HG03045 (cell line): ENCODE results near the gene RECK.

Source experiments
- ATAC-seq: cut with Tn5 transposase; IDR thresholded peaks from one replicate; pipeline ENCODE4 v1.9.1; 2021; ENCODE audit warnings: mild to moderate bottlenecking, moderate library complexity; ENCODE audit not compliant: unreplicated experiment

RECK gene

DNA sequence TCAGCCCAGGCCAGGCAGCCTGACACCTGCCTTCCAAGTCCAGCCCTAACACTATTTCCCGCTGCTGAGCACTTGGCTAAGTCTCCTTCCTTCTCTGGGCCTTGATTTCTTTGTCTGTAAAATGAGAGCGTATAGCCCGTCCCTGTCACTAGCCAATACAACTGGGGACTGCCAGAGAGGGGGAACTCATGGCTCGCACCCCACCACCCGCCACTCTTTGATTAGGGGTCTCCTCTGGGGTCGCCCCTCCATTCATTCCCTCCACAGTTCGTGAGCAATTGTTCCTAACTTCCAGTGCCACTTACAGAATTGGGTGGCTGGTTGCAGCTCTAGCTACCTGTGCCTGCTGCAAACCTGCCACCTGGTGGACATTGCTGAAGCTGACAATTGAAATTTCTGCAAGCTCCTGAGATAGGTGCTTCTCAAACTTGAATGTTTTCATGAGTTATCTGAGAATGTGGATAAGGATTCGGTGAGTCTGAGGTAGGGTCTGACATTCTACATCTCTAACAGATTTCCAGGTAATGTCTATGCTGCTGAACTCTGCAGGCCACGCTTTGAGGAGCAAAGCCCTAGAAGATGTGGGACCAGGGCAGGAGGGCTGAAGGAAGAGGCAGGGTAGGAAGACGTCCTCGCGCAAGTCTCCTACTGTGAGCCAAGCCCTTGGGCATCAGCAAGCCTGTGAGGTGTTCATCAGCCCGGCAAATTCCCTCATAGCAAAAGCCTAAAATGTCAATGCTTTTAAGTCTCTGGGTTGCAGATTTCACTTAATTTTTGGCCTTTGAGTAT lies 13.3 kb upstream of the RECK start:
- no peak for ATAC-seq

DNA sequence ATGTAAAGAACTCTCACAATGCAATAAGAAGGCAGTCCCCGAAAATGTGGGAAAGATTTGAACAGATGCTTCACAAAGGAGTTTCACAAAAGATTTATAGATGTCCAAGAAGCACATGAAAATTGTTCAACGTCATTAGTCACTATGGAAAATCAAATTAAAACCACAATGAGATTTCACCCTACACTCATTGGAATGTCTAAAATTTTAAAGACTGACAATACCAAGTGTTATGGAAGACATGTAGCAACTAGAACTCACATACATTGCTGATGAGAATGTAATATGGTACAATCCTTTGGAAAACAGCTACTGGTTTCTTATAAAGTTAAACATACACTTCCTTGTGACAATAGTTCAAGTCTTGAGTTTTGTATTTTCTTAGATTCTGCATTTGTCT lies 11.0 kb upstream of the RECK start:
- ATAC-seq, result no peak

DNA sequence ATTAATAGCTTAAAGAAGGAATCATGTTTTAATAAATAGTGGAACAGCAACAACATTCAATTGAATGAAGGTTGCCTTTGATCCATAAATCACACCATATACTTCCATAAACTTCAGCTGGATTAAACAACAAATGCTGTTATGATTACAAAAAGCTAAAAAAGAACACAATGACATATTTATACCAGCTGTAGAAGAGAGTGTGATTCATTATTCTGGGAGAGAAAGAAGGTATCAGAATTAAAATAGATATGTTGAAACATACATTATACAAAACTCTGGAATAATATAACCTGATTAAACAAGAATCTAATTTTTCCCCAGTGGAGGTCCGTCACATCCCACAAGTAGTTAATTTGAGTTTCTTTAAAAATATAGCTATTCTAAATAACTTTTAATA lies 7.5 kb upstream of the RECK start:
- ATAC-seq, result no peak

DNA sequence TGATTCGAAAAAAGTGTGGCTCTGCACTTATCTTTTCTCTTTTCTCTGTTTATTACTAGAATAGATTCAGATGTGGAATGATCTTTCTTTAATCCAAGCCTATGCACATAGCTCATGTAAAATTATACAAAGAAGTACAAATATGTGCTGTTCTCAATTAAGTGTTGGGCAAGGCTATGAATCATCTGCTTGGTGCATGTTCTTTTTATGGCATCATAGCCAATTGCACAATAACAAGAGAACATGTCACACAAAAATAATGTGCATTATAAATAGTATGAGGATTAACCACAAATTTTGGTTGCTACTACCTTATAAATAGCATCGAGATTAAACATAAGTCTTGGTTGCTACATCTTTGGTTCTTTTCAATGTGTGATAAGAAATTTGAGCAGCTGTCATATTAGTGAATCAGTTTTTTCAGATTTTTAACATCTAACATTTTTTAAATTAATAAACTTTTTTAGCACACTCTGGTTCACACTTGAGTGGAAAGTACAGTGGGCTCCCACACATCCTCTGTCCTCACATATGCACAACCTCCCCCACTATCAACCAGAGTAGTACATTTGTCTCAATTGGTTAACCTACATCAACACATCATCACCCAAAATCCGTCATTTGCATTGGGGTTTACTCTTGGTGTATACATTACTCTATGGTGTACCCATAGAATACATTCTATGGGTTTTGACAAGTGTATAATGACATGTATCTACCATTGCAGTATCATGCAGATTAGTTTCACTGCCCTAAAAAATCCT lies 6.8 kb upstream of the RECK start:
- no peak for ATAC-seq

DNA sequence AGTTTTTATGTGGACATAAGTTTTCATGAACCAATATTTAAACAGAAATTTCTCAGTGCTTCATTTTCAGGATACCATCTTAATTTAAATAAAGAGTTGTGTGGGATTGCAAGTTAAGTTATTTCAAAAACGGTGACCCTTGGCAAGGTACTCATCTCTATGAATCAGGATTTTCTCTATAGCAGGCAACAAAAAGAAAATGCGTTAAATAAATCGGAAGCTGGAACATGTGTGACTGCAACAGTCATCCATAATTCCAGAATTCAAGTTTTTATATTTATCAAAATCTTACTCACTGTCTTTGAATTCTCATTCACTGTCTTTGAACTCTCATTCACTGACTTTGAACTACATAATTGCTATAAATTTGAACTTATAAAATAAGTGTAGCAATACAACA lies 5.8 kb upstream of the RECK start:
- no peak for ATAC-seq

DNA sequence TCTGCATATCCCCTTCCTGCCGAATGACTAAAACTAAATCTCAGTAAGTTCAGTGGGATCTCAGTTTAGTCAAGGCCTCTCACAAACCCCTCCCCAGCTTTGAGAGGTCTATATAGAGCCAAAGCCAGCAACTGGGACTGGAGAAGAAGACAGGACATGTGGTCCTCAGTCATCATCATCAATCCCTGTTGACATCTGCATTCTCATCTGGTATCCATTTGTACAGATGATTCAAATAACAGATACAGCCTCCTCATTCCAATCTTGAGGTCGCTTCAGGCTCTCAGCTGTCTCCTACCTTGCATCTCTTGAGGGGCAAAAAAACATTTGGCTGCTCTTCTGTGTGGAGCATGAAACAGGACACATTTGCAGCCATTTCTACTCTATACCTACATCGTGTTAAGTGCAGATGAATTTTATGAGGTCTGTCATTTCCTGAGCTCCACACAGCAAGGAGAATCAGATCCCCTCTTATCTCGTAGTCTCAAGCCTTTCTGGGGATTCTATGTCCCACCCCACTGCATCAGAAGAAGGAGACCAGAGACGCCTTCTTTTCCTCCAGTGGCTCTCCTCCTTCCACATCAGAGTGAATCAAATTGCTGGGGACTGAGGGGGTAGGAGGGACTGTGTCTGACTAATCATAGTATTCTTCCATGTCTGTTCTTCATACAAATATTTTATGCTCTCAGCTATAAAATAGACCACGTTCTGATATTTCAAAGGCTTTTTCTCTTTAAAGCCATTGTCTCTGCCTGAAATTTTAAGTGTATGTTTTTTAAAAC lies 4.7 kb upstream of the RECK start:
- ATAC-seq, result no peak

DNA sequence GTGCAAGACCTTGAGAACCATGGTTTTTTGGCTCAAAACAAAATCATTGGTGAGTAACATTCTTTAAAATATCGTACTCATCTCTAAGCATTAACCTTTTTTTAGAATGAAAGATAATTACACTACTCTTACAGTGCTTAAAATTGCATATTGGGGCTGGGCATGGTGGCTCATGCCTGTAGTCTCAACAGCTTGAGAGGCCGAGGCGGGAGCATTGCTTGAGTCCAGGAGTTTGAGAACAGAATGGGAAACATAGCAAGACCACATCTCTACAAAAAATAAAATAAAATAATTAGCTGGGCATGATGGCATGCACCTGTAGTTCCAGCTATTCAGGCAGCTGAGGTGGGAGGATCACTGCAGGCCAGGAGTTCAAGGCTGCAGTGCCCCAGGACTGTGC lies 2.9 kb upstream of the RECK start:
- ATAC-seq, result no peak

DNA sequence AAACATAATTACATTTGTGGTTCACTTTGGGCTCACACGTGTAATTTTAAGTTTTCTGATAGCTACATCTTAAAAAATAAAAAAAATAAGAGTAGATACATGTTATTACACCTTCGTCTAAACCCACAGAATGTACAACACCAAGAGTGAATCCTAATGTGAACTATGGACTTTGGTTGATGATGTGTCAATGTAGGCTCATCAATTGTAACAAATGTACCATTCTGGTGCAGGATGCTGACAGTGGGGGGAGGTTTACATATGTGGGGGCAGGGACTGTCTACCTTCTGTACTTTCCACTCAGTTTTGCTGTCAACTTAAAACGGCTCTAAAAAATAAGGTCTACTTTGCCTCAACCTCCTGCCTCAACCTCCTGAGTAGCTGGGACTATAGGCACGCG lies 2.5 kb upstream of the RECK start:
- no peak for ATAC-seq

DNA sequence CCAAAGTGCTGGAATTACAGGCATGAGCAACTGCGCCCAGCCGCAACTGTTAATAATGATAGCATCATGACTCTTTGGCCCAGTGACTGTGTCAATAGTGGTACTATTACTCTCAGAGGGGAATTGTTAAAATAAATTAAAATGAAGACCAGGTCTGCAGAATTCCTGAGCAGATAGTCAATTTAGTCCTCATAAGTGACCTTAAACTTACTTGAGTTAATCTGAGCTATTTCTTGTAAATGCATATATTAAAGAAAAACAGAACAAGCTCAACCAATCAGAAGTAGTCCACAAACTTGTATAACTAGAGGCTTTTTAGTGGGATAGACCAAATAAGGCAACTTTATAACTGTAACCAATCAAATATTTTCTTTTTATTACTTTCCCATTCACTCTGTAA lies 1.7 kb upstream of the RECK start:
- ATAC-seq, result no peak

DNA sequence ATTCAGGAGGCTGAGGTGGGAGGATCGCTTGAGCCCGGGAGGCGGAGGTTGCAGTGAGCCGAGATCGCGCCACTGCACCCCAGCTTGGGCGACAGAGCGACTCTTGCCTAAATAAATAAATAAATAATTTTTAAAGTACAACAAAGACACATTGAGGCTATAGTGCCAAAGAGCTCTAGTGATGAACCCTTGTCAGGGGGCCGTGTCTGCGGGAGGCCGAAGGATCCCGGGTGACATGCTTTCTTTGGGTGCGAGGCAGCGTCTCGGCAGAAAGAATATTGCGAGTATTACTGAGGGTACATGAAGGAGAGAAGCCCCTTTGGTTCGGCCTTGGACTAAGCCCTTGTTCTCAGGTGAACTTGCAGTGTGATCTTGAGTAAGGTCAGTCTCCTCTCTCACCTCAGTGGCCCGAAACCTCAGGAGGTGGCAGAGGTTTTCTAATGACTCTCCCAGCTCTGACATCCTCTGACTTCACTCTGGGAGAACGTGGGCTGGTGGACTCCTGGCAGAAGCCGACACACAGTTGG lies 397 bp upstream of the RECK start:
- no peak for ATAC-seq

DNA sequence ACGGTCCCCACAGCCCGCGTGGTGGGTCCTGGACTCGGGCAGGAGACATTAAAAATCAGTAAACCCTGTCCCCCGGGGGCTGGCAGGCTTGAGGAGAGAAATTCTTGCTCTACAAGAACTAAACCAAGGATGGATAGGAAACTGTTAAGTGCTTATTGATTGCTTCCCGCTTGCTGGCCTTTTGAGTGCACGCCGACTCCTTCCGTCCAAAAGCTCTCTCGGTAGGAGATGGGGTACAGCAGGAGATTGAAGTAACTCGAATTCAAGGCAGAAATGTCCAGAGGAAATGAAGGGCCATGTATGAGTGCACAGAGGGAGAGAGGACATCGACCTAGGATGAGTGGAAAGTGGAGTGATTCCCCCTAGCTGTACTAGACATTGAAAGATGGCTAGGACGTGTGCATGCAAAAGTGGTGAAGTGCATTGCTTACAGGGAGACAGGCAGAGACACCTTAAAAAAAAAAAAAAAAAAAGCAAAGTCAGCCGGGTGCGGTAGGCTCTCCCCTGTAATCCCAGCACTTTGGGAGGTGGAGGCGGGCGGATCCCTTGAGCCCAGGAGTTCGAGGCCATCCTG lies 923 bp downstream of the RECK start:
- ATAC-seq, result no peak

DNA sequence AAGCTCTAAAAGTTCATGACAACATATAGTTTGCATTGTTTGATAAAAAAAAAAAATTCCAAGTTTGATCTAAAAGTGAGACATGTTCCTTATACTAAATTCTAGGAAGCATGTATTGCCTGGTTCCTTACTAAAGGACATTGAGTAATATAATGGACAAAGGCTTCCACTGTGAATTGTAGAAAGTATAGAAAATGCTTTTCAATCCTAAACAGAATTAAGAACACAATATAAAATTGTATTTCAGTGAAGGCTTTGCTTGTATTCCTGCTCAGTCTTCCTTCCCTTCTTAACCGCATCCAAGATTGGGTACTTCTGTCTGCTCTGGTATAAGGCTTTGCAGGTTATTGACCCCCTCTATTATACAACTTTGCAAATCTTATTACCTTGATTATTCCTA lies 2.4 kb downstream of the RECK start:
- ATAC-seq, result no peak

DNA sequence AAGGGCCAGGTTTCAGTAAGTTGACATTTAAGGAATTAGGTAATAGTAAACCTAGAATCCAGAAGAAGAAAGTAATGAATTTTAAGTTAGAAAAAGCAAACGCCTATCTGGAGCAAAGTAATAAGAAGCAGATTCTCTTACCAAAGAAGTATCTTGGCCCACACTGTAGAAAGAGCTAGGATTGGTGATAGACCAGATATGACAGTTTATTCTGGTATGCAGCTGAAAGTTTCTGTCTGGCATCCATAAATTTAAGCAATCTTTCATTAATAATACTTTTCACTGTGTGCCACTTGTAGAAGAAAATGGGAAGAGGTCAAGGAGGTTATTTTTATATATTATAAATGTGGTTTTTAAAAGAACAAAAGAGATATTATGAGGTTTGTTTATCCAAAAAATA lies 3.0 kb downstream of the RECK start:
- no peak for ATAC-seq

DNA sequence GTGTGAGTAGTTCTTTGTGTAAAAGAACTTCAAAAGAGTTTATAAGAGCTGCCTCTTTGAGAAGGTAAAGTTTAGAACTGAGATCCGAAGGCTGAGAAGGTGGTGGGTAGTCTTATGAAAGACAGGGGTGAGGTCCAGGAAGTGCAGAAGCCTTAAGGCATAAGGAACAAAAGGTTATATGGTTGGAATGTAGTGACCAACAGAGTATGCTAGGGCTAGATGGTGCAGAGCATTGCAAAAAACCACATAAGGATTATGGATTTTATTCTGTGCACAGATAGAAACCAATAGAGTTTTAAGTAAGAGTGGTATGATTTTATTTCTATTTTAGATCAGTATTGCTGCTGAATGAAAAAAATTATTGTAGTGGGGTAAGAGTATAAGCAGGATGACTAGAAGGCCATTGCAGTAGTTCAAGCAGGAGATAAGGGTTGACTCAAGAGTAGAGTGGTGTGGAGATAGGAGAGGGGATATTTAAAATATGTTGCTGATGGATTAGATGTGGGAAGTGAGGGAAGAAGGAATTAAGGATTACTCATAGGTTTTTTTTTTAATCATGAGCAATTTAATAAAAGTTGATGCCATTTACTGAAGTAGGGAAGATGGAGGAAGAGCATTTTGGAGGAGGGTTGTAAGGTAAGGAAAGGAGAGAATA lies 3.7 kb downstream of the RECK start:
- no peak for ATAC-seq

DNA sequence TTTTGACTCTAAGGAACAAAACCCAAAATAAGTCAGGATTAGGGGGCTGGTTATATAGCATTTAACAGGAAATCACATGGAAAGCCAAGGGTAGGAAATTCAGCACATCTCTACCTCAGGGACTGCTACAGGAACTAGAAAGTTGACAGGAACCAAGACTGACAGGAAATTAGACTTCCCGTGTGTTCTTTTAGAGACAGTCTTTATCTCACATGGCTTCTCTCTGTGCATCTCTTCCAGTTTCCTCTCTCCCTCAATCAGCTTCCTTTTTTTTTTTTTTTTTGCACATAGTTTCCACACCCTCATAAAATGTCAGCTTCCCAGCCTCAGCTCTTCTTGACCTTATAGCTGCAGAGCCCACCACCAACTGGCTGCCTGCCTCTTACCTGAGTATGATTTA lies 4.8 kb downstream of the RECK start:
- no peak for ATAC-seq

DNA sequence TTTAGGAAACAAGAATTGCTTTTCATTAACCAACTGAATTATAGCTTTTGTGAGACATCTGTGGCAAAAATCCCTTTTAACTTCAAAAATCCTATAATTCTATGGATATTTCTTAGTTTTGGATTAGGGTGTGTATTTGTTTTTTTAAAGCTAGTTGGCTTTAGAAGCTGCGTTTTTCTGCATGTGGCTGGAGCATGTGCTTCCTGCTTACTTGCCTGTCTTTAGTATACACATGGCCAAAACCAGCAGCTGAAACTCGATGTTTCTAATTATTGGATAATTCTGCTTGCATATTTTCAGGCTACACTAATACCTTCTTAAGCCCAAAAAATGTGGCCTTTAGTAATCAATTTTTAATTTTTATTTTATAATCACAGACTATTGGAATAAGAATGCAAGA lies 8.9 kb downstream of the RECK start:
- no peak for ATAC-seq

DNA sequence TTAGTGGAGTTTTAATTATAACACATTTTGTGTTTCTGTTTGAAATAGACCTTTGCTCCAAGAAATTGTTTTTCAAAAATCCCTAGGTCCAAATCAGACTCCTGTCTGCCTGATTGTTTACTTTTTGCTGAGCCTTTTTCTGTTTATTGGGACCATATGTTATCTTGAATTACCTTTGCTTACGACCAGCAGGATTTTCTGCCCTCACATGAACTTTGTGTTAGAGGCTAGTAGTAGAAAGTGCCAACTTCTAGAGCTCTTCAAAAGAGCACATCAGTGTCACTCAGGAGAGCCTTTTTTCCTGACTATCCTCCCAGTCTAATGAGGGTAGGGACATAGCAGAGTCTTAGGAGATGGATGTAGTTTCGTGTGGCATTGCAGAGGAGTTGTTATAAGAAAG lies 10.2 kb downstream of the RECK start:
- no peak for ATAC-seq

DNA sequence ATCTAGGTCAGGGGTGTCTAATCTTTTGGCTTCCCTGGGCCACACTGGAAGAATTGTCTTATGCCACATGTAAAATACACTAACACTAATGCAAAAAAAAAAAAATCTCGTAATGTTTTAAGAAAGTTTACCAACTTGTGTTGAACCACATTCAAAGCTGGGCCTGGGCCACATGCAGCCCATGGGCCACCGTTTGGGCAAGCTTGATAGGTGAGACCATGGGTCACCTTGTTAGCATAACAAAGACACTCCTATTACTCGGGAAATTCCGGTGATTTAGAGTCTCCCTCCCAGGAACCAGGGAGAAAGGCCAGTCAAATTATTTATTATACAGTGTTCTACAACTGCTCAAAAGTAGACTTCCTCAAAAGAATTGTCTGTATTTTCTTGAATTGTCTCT lies 12.7 kb downstream of the RECK start:
- ATAC-seq, result no peak

DNA sequence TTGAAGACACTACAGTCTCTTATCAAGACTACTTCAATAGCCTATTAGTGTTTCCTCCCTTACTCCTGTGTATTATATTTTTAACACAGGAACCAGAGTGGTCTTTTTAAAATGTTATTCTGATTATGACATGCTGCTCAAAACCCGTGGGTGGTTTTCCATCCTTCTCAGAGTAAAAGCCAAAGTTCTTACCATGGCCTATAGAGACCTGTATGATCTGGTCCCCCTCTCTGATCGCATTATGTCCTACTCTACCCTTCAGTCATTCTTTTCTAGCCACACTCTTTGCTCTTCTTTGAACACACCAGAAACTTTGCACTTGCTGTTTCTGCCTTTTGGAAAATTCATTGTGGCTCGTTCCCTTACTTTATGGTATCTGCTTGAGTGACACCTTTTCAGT lies 13.8 kb downstream of the RECK start:
- no peak for ATAC-seq

DNA sequence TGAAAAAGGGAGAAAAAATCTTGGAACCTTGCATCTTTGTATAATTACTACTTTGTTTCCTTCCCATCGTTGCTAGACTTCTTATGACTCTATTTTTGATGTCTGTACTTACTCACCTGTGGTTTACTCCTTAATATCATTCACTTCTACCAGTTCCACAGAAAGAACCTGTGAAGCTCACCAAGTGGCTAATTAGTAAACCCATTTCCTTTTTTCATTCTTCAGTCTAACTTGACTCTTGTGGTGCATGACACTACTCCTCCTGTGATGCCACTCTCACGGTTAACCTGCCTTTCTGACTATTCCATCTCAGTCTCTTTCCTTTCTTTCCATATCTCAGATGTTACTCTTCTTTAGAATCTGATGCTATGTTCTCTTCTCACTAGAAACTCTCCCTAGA lies 14.6 kb downstream of the RECK start:
- ATAC-seq, result no peak

DNA sequence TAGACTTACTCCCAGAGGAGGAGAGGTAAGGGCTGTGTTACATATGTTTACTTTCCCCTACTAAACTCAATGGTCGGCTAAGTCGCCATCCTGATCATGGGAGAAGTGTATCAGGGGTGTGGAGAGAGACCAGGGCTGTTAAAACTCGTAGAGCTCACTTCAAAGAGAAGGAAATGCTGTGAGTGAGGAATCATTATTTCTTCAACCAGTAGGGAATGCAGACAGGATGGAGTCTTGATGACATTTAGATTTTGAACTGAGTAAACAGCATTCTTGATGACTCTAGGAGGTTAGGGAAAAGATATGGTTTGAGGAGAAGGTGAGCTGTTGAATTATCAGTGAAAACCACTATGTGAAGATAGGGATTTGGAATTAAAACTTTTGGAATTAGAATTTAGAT lies 17.3 kb downstream of the RECK start:
- no peak for ATAC-seq
